HG03159 (cell line): ENCODE data around the gene TRABD2B.

Experiments used
- ATAC-seq: cut with Tn5 transposase; IDR thresholded peaks from one replicate; pipeline ENCODE4 v1.9.1; 2021; ENCODE audit warnings: mild to moderate bottlenecking, moderate library complexity; ENCODE audit not compliant: unreplicated experiment

TRABD2B gene

GRCh38 chr1:47993881-47994625 lies 3.1 kb downstream of the TRABD2B start:
- ATAC-seq: no peak

GRCh38 chr1:47993416-47993740 lies 3.8 kb downstream of the TRABD2B start:
- ATAC-seq: no peak

GRCh38 chr1:47992720-47993415 lies 4.3 kb downstream of the TRABD2B start:
- no peak for ATAC-seq

- no peak for ATAC-seq
These were observed 5.5 kb downstream of the TRABD2B start for GRCh38 chr1:47991673-47992072.

GRCh38 chr1:47991187-47991586 lies 6.0 kb downstream of the TRABD2B start:
- ATAC-seq: no peak

- ATAC-seq: no peak
These were observed 6.9 kb downstream of the TRABD2B start for GRCh38 chr1:47990286-47990685.

GRCh38 chr1:47987601-47988000 lies 9.6 kb downstream of the TRABD2B start:
- no peak for ATAC-seq

- no peak for ATAC-seq
These were observed 10.4 kb downstream of the TRABD2B start for GRCh38 chr1:47986761-47987200.

- no peak for ATAC-seq
These were observed 12.2 kb downstream of the TRABD2B start for GRCh38 chr1:47985018-47985417.

GRCh38 chr1:47984175-47984789 lies 12.9 kb downstream of the TRABD2B start:
- ATAC-seq: no peak

GRCh38 chr1:47983691-47984090 lies 13.5 kb downstream of the TRABD2B start:
- ATAC-seq: no peak

GRCh38 chr1:47981667-47982350 lies 15.4 kb downstream of the TRABD2B start:
- ATAC-seq: no peak

- ATAC-seq: no peak
These were observed 16.7 kb downstream of the TRABD2B start for GRCh38 chr1:47980501-47980900.

GRCh38 chr1:47979724-47980123 lies 17.5 kb downstream of the TRABD2B start:
- no peak for ATAC-seq

GRCh38 chr1:47978486-47978885 lies 18.7 kb downstream of the TRABD2B start:
- ATAC-seq: no peak

GRCh38 chr1:47976728-47977127 lies 20.5 kb downstream of the TRABD2B start:
- no peak for ATAC-seq

- ATAC-seq: no peak
These were observed 20.9 kb downstream of the TRABD2B start for GRCh38 chr1:47976267-47976666.

- no peak for ATAC-seq
These were observed 21.8 kb downstream of the TRABD2B start for GRCh38 chr1:47975302-47975921.

GRCh38 chr1:47972864-47973432 lies 24.2 kb downstream of the TRABD2B start:
- no peak for ATAC-seq

- ATAC-seq: no peak
These were observed 25.6 kb downstream of the TRABD2B start for GRCh38 chr1:47971385-47972160.
